ENCODE results near the gene ZNF426. TPM values are rescaled to one million over a fixed set of nuclear protein-coding genes. Genes with fewer than 3 reads are reported as not detected.

ZNF426 gene
- polyA plus RNA-seq, 4 donors, result 19.6 to 27.5 (median 23.0) TPM

DNA sequence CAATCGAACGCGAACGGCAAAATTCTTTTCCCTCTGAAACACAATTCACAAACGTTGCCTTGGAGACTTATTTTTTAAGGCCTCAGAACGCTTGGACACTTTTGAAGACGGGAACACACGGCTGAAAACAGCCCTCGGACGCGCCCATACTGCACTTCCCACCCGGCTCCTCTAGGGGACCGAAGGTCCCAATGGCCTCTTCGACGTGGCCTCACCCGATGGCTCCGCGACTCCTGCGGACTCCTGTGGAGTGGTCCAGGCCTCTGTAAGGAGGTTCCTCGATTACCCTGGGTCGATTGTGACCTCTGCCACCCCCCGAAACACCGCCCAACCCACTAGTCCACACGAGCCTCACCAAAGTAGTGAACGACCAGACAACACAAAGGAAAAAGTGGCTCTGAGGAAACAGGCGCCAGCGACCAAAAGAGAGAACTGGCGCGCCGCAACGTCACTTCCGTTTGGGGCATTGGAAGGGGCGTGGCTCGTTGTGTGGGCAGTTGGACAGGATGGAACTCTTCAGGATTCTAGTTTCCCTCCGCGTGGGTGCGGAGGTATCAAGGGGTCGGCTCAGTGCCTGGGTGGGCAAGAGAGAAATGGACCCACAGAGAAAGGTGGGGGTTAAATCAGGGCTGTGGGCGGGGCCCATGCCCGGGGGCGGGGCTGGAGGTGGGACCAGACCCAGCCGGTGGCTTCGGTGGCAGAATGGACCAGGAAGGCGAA lies 40.1 kb downstream of the ZNF426 start, which contains the start of gene ZNF560:
Gene ZNF560 (minus strand): TSS at position 434 of the 720 bp plus-strand sequence. CDS start 23,303 bp downstream, outside the sequence.
- DNase-seq (ENCODE audit: low read depth in 4 of 4, low spot score in 3 of 4), result no peak

DNA sequence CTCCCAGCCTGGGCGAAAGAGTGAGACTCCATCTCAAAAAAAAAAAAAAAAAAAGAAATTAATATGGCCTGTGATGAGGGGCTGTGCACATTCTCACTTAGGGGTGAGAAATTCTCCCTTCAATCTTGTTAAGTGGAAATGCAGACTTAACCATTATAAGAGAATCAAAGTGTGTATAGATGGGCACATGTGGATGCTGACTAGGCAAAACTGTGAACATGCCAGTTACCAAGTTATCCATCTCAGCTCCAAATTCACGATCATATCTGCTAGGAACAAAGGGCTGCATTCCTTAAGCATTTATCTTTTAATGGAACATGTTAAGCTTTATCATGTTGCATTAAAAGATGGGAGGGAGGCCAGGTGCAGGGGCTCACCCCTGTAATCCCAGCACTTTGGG lies 44.3 kb downstream of the ZNF426 start:
- no peak for DNase-seq (ENCODE audit: low read depth in 4 of 4, low spot score in 3 of 4)

DNA sequence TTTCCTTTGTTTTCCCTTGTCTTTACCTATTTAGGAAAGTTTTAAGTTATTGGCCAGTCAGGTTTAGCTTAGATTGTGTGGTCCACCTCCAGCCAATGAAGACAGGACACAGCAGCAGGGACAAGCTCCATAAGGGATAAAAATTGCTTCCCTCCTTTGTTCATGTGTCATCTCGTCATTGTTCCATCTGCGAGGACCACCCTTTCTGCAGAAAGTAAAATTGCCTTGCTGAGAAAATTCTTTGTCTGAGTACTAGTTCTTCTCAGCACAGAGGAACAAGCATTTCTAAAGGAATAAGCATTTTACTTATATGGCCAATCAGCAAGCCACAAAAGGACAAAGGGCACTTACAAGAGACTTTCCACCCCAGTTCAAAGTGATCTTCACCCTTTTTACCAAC lies 51.4 kb downstream of the ZNF426 start:
- no peak for DNase-seq (ENCODE audit: low read depth in 4 of 4, low spot score in 3 of 4)

GRCh38 chr19:9485140-9485539 lies 53.3 kb downstream of the ZNF426 start:
- DNase-seq (ENCODE audit: low read depth in 4 of 4, low spot score in 3 of 4), result no peak

GRCh38 chr19:9474975-9475374 lies 63.5 kb downstream of the ZNF426 start:
- DNase-seq (ENCODE audit: low read depth in 4 of 4, low spot score in 3 of 4), result no peak

Other genes with a start within 250 kb of the ZNF426 start
- gene ZNF699, start 228.8 kb downstream of the ZNF426 start, polyA plus RNA-seq (ENCODE audit: insufficient read length in 4 of 4), result 1 to 10 TPM; 6.3 to 7.5 (median 7.0) TPM
- 10 to 100 TPM; 60.9 to 72.3 (median 70.1) TPM for gene ZNF559, start 214.5 kb downstream of the ZNF426 start, polyA plus RNA-seq (ENCODE audit: insufficient read length in 4 of 4)
- gene ZNF177, start 175.6 kb downstream of the ZNF426 start, polyA plus RNA-seq (ENCODE audit: insufficient read length in 4 of 4), result 10 to 100 TPM; 10.9 to 12.6 (median 11.2) TPM
- 10 to 100 TPM; 32.7 to 60.9 (median 40.1) TPM for gene ZNF266, start 103.1 kb downstream of the ZNF426 start, polyA plus RNA-seq (ENCODE audit: insufficient read length in 4 of 4)
- under 1 TPM; 0.26 to 0.90 (median 0.66) TPM for gene ZNF560, start 40.0 kb downstream of the ZNF426 start, polyA plus RNA-seq (ENCODE audit: insufficient read length in 4 of 4)
- gene ZNF121, start 45.9 kb upstream of the ZNF426 start, polyA plus RNA-seq (ENCODE audit: insufficient read length in 4 of 4), result 10 to 100 TPM in 3 of 4 donors, 1 to 10 TPM in 1; 9.5 to 24.3 (median 20.4) TPM
- gene ZNF561, start 82.6 kb upstream of the ZNF426 start, polyA plus RNA-seq (ENCODE audit: insufficient read length in 4 of 4), result 10 to 100 TPM; 53.9 to 62.5 (median 61.6) TPM
- gene ZNF562, start 136.5 kb upstream of the ZNF426 start, polyA plus RNA-seq (ENCODE audit: insufficient read length in 4 of 4), result 10 to 100 TPM; 20.9 to 28.0 (median 24.9) TPM
- 10 to 100 TPM; 16.3 to 34.3 (median 21.7) TPM for gene ZNF846, start 230.1 kb upstream of the ZNF426 start, polyA plus RNA-seq (ENCODE audit: insufficient read length in 4 of 4)